ENCODE results near the gene CASP14. TPM values are rescaled to one million over a fixed set of nuclear protein-coding genes. Genes with fewer than 3 reads are reported as not detected.

The CASP14 gene
- total and polyA plus RNA-seq, 2 of the 13 experiments (the other 11 are each of a cell fraction or from before 2014, with no cell fraction given), result not detected

DNA sequence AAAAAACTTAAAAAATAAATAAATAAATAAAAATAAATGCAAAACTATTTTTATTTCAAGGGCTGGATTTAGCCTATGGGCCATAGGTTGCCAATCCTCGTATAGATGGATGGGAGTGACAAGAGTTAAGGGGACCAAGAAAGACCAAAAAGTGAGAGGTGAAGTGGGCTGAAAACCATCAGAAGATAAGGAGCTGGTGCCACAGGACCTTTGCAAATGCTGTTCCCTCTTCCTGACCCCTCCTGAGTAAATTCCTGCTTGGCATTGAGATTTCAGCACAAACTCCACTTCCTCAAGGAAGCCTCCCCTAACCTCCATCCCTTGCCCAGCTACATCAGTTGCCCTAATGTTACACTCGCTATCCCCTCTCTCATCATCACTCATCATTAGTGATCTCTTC lies 43.7 kb downstream of the CASP14 start (continued):
- TF ChIP-seq, protein P1, sequence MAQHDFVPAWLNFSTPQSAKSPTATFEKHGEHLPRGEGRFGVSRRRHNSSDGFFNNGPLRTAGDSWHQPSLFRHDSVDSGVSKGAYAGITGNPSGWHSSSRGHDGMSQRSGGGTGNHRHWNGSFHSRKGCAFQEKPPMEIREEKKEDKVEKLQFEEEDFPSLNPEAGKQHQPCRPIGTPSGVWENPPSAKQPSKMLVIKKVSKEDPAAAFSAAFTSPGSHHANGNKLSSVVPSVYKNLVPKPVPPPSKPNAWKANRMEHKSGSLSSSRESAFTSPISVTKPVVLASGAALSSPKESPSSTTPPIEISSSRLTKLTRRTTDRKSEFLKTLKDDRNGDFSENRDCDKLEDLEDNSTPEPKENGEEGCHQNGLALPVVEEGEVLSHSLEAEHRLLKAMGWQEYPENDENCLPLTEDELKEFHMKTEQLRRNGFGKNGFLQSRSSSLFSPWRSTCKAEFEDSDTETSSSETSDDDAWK (CRISPR knock-in tag; IDR thresholded peaks at IDR 0.05), result no peak

DNA sequence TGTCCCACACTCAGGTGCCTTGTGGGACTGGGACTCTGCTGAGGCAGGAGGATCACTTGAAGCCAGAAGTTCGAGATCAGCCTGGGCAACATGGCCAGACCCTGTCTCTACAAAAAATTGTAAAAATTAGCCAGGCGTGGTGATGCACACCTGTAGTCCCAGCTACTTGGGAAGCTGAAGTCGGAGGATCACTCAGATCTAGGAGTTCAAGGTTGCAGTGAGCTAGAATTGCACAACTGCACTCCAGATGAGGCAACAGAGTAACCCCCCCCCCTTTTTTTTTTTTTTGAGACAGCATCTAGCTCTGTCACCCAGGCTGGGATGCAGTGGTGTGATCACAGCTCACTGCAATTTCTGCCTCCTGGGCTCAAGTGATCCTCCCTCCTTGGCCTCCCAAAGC lies 46.9 kb downstream of the CASP14 start:
- H3K27ac ChIP-seq (ENCODE audit: extremely low read length, insufficient read depth, low read length), result no peak overlapping the region
- no peaks in the 10 kb centered on the region for H3K79me2 ChIP-seq (ENCODE audit: insufficient read depth, low read length)
- no peaks in the 10 kb centered on the region for H3K36me3 ChIP-seq (replicated peaks in 1 of 2; ENCODE audit: control insufficient read depth in 1 of 2, insufficient read depth in 2 of 2, low read length in 2 of 2)
- in situ Hi-C loops (cut with HindIII; ENCODE audit: extremely low pct_ligation_motif_present, low pct_unique_long_range_greater_than_20kb) (loop anchor here (5.0 to 25.0 kb wide), 2 partner anchors 56 to 466 kb away; no protein-coding TSS in a partner anchor), intact Hi-C loops (cut with micrococcal nuclease; ENCODE audit: unreplicated experiment) (no loop called here)
- H4K20me1 ChIP-seq (ENCODE audit: insufficient read depth, low read length), result no peaks in the 10 kb centered on the region
- no peak overlapping the region for H2AFZ ChIP-seq (ENCODE audit: low read length)
- POLR2A ChIA-PET, result no interaction called here
- DNase-seq (ENCODE audit: low spot score) (no peak), FAIRE-seq (no peak), ATAC-seq (no peak)
- no peak overlapping the region for H3K9ac ChIP-seq (ENCODE audit: insufficient read depth, low read depth, low read length)
- peaks cover 35% of the 10 kb centered on the region for H3K4me1 ChIP-seq (ENCODE audit: insufficient read depth, low read length)
- no peaks in the 10 kb centered on the region for H3K9me3 ChIP-seq (ENCODE audit: low read length)
- no TSS peak for BruUV-seq (replicated peaks)
- no peak overlapping the region for H3K4me3 ChIP-seq (replicated peaks in 1 of 3; ENCODE audit: insufficient read depth in 1 of 3, low read depth in 2 of 3, low read length in 3 of 3)
- CTCF ChIA-PET (ENCODE audit: low intra/inter-chr PET ratio, low total read pairs), result no interaction called here
- H3K4me2 ChIP-seq (ENCODE audit: low read depth, low read length), result no peak overlapping the region
- no peaks in the 10 kb centered on the region; a peak in 1 of 5 replicates for H3K27me3 ChIP-seq (ENCODE audit: control insufficient read depth in 1 of 2, insufficient read depth in 2 of 2, low read length in 2 of 2)
- WGBS (ENCODE audit: low lambda C conversion rate), result 6% methylated on average over 3 of the region's 3 CpGs
- TF ChIP-seq ZNF460 (CRISPR knock-in tag; IDR thresholded peaks at IDR 0.05; ENCODE audit: borderline replicate concordance) (peak; percentile 68; the same call in 1 of the 2 replicates), CEBPG (CRISPR knock-in tag; IDR thresholded peaks at IDR 0.05) (peak; percentile 38; the same call in 1 of the 2 replicates), CEBPB (IDR thresholded peaks at IDR 0.05; ENCODE audit: borderline replicate concordance, low read depth, low read length) (peak; percentile 70)
- TF ChIP-seq, protein P2, sequence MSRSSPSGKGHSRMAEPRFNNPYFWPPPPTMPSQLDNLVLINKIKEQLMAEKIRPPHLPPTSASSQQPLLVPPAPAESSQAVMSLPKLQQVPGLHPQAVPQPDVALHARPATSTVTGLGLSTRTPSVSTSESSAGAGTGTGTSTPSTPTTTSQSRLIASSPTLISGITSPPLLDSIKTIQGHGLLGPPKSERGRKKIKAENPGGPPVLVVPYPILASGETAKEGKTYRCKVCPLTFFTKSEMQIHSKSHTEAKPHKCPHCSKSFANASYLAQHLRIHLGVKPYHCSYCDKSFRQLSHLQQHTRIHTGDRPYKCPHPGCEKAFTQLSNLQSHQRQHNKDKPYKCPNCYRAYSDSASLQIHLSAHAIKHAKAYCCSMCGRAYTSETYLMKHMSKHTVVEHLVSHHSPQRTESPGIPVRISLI (CRISPR knock-in tag; IDR thresholded peaks at IDR 0.05; ENCODE audit: borderline replicate concordance), result peak; percentile 43; the same call in 1 of the 2 replicates
- TF ChIP-seq, protein P3, sequence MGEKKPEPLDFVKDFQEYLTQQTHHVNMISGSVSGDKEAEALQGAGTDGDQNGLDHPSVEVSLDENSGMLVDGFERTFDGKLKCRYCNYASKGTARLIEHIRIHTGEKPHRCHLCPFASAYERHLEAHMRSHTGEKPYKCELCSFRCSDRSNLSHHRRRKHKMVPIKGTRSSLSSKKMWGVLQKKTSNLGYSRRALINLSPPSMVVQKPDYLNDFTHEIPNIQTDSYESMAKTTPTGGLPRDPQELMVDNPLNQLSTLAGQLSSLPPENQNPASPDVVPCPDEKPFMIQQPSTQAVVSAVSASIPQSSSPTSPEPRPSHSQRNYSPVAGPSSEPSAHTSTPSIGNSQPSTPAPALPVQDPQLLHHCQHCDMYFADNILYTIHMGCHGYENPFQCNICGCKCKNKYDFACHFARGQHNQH (CRISPR knock-in tag; IDR thresholded peaks at IDR 0.05), result no peak
